ENCODE measurements around the gene JAGN1. TPM values are rescaled to one million over a fixed set of nuclear protein-coding genes. Genes with fewer than 3 reads are reported as not detected.

JAGN1 gene
- polyA plus RNA-seq, 1 of the 3 experiments (the other 2 are of a cell fraction), result 41.6 TPM

DNA sequence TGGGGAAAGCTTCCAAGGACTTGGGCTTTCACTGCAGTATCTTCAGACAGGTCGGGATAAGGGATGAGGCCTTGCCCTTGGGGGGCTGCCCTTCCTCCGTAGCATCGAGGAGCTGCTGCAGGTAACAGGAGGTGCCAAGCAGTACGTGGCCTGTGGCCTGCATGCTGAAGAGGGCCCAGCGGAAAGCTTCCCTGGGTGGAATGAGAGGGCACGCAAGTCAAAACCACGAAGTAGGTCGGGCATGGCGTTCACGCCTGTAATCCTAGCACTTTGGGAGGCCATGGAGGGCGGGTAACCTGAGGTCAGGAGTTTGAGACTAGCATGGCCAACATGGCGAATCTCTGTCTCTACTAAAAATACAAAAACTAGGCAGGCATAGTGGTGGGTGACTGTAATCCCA lies 23.3 kb upstream of the JAGN1 start:
- CTCF ChIA-PET, result no interaction called here
- no peaks in the 10 kb centered on the region for H3K79me2 ChIP-seq (ENCODE audit: insufficient read depth)
- H3K9me3 ChIP-seq, result no peaks in the 10 kb centered on the region
- peaks cover 11% of the 10 kb centered on the region for H3F3A ChIP-seq (replicated peaks; ENCODE audit: insufficient read depth)
- no peak overlapping the region for H3K9ac ChIP-seq
- no peak overlapping the region for H3K4me2 ChIP-seq
- no peak overlapping the region for H2AFZ ChIP-seq (ENCODE audit: low read depth)
- no peaks in the 10 kb centered on the region for H3K27me3 ChIP-seq (ENCODE audit: insufficient read depth)
- H3K36me3 ChIP-seq (replicated peaks in 1 of 2; ENCODE audit: control insufficient read depth in 1 of 2, insufficient read depth in 2 of 2, low read length in 1 of 2), result no peaks in the 10 kb centered on the region
- no peak overlapping the region for H3K27ac ChIP-seq (ENCODE audit: low read depth in 2 of 2, low read length in 1 of 2)
- H4K20me1 ChIP-seq (ENCODE audit: insufficient read depth), result no peaks in the 10 kb centered on the region
- 93% methylated on average over 11 of the region's 12 CpGs for WGBS (ENCODE audit: low lambda C conversion rate)
- POLR2A ChIA-PET, result no interaction called here
- no peak for DNase-seq
- H3K4me3 ChIP-seq (ENCODE audit: low read depth in 2 of 2, low read length in 1 of 2), result no peak overlapping the region
- peaks cover 7 to 13% of the 10 kb centered on the region in 2 experiments; a peak in 3 of 4 replicates for H3K4me1 ChIP-seq (ENCODE audit: control insufficient read depth in 1 of 2, insufficient read depth in 2 of 2, low read depth in 1 of 2, low read length in 1 of 2)
- no peaks in the 10 kb centered on the region for H3K9me2 ChIP-seq
- no peak for TF ChIP-seq MXI1 (IDR thresholded peaks at IDR 0.05; ENCODE audit: low read depth, low read length)
- no peak for TF ChIP-seq RCOR1 (IDR thresholded peaks at IDR 0.05; ENCODE audit: low read length)

DNA sequence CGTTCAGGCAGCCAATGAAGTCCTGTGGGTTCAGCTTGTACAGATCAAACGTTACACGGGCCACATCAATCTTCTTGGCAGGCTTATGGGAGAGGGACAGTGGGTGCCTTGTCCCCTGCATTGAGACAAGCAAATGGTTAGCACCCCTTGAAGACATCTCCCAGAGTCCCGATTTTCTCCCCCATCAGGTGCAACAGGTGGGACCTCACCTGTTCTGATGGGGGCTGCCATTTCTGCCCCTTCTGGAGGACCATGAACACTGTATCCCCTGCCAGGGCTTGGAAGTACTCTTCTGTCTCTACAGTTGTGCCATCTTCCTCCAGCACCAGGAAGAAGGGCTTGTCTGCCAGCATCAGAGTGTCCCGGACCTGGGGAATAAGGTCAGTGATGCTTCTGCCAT lies 20.5 kb upstream of the JAGN1 start:
- Histone ChIP-seq H3K4me2 (no peak overlapping the region), H3K4me3 (ENCODE audit: low read depth in 2 of 2, low read length in 1 of 2) (no peak overlapping the region), H3K9ac (no peak overlapping the region), H3K27me3 (ENCODE audit: insufficient read depth) (no peaks in the 10 kb centered on the region), H3K27ac (ENCODE audit: low read depth in 2 of 2, low read length in 1 of 2) (no peak overlapping the region), H3K36me3 (replicated peaks in 1 of 2; ENCODE audit: control insufficient read depth in 1 of 2, insufficient read depth in 2 of 2, low read length in 1 of 2) (no peaks in the 10 kb centered on the region), H3K4me1 (ENCODE audit: control insufficient read depth in 1 of 2, insufficient read depth in 2 of 2, low read depth in 1 of 2, low read length in 1 of 2) (peaks cover 0 to 8% of the 10 kb centered on the region in 2 experiments; a peak in 2 of 4 replicates), H2AFZ (ENCODE audit: low read depth) (no peak overlapping the region), H3K9me2 (no peaks in the 10 kb centered on the region), H3K79me2 (ENCODE audit: insufficient read depth) (no peaks in the 10 kb centered on the region), H3F3A (replicated peaks; ENCODE audit: insufficient read depth) (peaks cover 11% of the 10 kb centered on the region), H3K9me3 (no peaks in the 10 kb centered on the region), H4K20me1 (ENCODE audit: insufficient read depth) (no peaks in the 10 kb centered on the region)
- CTCF ChIA-PET, result no interaction called here
- TF ChIP-seq NFIC (IDR thresholded peaks at IDR 0.05; ENCODE audit: borderline replicate concordance) (no peak), GABPA (IDR thresholded peaks at IDR 0.05; ENCODE audit: low read depth) (no peak), GATA2 (CRISPR knock-in tag; IDR thresholded peaks at IDR 0.05) (no peak)
- POLR2A ChIA-PET, result no interaction called here
- DNase-seq, result no peak
- WGBS (ENCODE audit: low lambda C conversion rate), result 96% methylated on average over 4 of the region's 5 CpGs

DNA sequence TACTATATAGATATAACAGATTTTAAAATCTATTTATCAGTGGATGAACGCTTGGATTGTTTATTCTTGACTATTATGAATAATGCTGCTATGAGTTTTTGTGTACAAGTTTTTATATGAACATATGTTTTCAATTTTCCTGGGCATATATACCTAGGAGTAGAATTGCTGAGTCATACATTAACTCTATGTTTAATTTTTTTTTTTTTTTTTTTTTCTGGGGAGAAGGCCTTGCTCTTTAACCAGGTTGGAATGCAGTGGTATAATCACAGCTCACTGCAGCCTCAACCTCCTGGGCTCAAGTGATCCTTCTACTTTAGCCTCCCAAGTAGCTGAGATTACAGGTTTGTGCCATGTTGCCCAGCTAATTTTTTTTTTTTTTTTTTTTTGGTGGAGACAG lies 19.4 kb upstream of the JAGN1 start:
- Histone ChIP-seq H3K36me3 (replicated peaks in 1 of 2; ENCODE audit: control insufficient read depth in 1 of 2, insufficient read depth in 2 of 2, low read length in 1 of 2) (no peaks in the 10 kb centered on the region), H3K9me2 (no peaks in the 10 kb centered on the region), H3K4me1 (ENCODE audit: control insufficient read depth in 1 of 2, insufficient read depth in 2 of 2, low read depth in 1 of 2, low read length in 1 of 2) (peaks cover 2 to 8% of the 10 kb centered on the region in 2 experiments; a peak in 3 of 4 replicates), H4K20me1 (ENCODE audit: insufficient read depth) (no peaks in the 10 kb centered on the region), H3K4me2 (0 out of 2 replicates have a peak overlapping the region, but pooled peaks have one; percentile 11), H2AFZ (ENCODE audit: low read depth) (no peak overlapping the region), H3K27me3 (ENCODE audit: insufficient read depth) (no peaks in the 10 kb centered on the region), H3K9me3 (no peaks in the 10 kb centered on the region), H3K4me3 (ENCODE audit: low read depth in 2 of 2, low read length in 1 of 2) (no peak overlapping the region), H3K79me2 (ENCODE audit: insufficient read depth) (no peaks in the 10 kb centered on the region), H3K27ac (ENCODE audit: low read depth in 2 of 2, low read length in 1 of 2) (peak overlapping the region in 1 of 2 experiments; percentile 62; a peak in 2 of 4 replicates), H3F3A (replicated peaks; ENCODE audit: insufficient read depth) (peaks cover 17% of the 10 kb centered on the region), H3K9ac (no peak overlapping the region)
- POLR2A ChIA-PET, result no interaction called here
- CTCF ChIA-PET, result no interaction called here
- 2% methylated on average over 1 of the region's 1 CpG for WGBS (ENCODE audit: low lambda C conversion rate)
- DNase-seq, result no peak
- TF ChIP-seq, protein P1, sequence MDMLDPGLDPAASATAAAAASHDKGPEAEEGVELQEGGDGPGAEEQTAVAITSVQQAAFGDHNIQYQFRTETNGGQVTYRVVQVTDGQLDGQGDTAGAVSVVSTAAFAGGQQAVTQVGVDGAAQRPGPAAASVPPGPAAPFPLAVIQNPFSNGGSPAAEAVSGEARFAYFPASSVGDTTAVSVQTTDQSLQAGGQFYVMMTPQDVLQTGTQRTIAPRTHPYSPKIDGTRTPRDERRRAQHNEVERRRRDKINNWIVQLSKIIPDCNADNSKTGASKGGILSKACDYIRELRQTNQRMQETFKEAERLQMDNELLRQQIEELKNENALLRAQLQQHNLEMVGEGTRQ (IDR thresholded peaks at IDR 0.05; ENCODE audit: borderline replicate concordance, low read depth, low read length), result no peak
- TF ChIP-seq NFIC (IDR thresholded peaks at IDR 0.05; ENCODE audit: borderline replicate concordance) (no peak), ELF1 (IDR thresholded peaks at IDR 0.05) (no peak), EZH2phosphoT487 (IDR thresholded peaks at IDR 0.05; ENCODE audit: borderline replicate concordance, low read depth) (no peak), POLR2AphosphoS5 (IDR thresholded peaks at IDR 0.05; ENCODE audit: low read depth, low read length) (peak; percentile 27; the same call in 1 of the 2 replicates), TCF12 (IDR thresholded peaks at IDR 0.05) (peak; percentile 90), JUND (IDR thresholded peaks at IDR 0.05) (peak; percentile 60), SIN3A (IDR thresholded peaks at IDR 0.05; ENCODE audit: borderline replicate concordance, low read depth, low read length) (no peak), FOSL2 (IDR thresholded peaks at IDR 0.05; ENCODE audit: borderline replicate concordance, low read depth) (peak; percentile 65)
- TF ChIP-seq, protein P2, sequence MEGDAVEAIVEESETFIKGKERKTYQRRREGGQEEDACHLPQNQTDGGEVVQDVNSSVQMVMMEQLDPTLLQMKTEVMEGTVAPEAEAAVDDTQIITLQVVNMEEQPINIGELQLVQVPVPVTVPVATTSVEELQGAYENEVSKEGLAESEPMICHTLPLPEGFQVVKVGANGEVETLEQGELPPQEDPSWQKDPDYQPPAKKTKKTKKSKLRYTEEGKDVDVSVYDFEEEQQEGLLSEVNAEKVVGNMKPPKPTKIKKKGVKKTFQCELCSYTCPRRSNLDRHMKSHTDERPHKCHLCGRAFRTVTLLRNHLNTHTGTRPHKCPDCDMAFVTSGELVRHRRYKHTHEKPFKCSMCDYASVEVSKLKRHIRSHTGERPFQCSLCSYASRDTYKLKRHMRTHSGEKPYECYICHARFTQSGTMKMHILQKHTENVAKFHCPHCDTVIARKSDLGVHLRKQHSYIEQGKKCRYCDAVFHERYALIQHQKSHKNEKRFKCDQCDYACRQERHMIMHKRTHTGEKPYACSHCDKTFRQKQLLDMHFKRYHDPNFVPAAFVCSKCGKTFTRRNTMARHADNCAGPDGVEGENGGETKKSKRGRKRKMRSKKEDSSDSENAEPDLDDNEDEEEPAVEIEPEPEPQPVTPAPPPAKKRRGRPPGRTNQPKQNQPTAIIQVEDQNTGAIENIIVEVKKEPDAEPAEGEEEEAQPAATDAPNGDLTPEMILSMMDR (IDR thresholded peaks at IDR 0.05), result no peak
- TF ChIP-seq, protein P3, sequence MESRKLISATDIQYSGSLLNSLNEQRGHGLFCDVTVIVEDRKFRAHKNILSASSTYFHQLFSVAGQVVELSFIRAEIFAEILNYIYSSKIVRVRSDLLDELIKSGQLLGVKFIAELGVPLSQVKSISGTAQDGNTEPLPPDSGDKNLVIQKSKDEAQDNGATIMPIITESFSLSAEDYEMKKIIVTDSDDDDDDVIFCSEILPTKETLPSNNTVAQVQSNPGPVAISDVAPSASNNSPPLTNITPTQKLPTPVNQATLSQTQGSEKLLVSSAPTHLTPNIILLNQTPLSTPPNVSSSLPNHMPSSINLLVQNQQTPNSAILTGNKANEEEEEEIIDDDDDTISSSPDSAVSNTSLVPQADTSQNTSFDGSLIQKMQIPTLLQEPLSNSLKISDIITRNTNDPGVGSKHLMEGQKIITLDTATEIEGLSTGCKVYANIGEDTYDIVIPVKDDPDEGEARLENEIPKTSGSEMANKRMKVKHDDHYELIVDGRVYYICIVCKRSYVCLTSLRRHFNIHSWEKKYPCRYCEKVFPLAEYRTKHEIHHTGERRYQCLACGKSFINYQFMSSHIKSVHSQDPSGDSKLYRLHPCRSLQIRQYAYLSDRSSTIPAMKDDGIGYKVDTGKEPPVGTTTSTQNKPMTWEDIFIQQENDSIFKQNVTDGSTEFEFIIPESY (IDR thresholded peaks at IDR 0.05; ENCODE audit: borderline replicate concordance, low read depth), result no peak
- TF ChIP-seq, protein P4, sequence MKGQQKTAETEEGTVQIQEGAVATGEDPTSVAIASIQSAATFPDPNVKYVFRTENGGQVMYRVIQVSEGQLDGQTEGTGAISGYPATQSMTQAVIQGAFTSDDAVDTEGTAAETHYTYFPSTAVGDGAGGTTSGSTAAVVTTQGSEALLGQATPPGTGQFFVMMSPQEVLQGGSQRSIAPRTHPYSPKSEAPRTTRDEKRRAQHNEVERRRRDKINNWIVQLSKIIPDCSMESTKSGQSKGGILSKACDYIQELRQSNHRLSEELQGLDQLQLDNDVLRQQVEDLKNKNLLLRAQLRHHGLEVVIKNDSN (IDR thresholded peaks at IDR 0.05; ENCODE audit: borderline replicate concordance, low read depth), result no peak
- TF ChIP-seq, protein P5, sequence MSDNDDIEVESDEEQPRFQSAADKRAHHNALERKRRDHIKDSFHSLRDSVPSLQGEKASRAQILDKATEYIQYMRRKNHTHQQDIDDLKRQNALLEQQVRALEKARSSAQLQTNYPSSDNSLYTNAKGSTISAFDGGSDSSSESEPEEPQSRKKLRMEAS (IDR thresholded peaks at IDR 0.05; ENCODE audit: low read depth), result no peak
